Frontal cortex (tissue), 4 donors: ENCODE data around the gene EMX1. TPM values are rescaled to one million over a fixed set of nuclear protein-coding genes. Genes with fewer than 3 reads are reported as not detected.

Experiments
- DNase-seq, 2 donors: peaks; one replicate each; pipeline ENCODE4 v3.0.0; 2012; ENCODE audit warnings: low spot score in 2 of 2
- FAIRE-seq: peaks from 2 replicates; lab custom pipeline; 2012; peaks lifted over from hg19 to GRCh38; lab: Jason Lieb, UNC
- total RNA-seq: library from RNA; depleted of rRNA; stranded (reverse); fragments of >200 nt; gene quantifications from one replicate; pipeline ENCODE4 v1.2.3, GENCODE V29; 2014
- donor health status: control.
- donor health status: control.
- donor health status: control.

EMX1 gene
- total RNA-seq, 1 donor from 2014 or later, result 11.8 TPM

- DNase-seq (no peak), FAIRE-seq (no peak)
Observed at GRCh38 chr2:72921088-72921851, 4.0 kb downstream of the EMX1 start.

- no peak for DNase-seq
- no peak for FAIRE-seq
Observed at GRCh38 chr2:72921853-72922252, 4.5 kb downstream of the EMX1 start.

DNA sequence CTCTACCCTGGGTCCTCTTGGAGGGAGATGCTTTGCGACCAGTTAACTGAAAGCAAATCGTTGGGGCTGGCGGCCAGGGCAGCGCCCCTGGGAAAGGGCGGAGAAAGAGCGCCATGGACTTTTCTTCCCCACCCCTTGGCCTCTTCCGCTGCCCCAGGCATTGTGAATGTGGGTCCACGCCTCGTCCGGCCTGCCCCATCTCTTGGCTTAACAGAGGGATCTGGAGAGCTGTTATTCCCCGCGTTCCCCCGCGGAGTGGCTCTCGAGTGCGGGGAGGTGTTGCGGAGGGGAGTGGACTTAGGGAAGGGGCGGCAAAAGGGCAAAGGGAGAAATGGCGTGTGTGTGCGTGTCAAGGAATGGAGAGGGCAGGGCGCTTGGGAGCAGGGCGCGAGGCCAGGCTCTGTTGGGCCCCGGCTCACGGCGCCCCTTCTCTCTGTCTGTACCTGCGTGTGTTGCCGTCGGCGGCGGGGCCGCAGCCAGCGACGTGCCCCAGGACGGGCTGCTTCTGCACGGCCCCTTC is 6.6 kb downstream of the EMX1 start:
- FAIRE-seq (no peak), DNase-seq (no peak)

DNA sequence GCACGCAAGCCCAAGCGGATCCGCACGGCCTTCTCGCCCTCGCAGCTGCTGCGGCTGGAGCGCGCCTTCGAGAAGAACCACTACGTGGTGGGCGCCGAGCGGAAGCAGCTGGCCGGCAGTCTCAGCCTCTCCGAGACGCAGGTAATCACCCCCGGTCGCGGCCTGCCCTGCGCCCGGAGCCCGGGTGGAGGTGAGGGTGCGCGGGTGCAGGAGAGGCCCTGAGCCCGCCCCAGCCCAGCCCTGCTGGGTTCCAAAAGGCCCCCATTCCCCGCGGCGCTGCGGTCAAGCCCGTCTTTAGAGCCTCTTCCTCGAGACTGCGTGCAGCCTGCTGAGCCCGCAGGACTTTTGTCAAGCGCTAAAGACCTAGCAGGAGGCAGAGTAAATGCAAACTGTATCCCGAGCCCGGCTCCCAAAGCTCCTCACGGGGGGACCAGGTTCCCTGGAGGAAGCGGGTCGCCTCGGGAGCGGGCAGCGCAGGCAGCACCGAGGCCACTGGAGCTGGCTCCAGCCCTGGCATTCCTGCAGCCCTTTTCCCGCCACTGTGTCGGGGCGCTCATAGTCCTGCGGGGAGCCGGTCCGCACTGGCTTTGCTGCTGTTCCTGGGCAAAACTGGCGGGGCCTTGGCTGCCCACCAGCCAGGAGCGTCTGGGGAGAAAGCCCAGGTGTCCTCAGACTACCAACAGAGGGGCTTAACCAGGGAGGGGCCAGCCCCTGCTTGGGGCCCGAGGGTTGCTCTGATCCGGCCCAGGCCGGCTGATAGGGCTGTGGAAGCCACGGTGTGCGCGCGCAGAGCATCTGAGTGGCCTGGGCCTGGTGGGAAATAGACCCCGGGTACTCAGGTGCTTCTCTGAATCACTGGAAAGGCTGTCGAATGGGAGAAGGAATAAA is 7.3 kb downstream of the EMX1 start:
- DNase-seq (no peak), FAIRE-seq (no peak)

GRCh38 chr2:72925328-72925943 is 8.1 kb downstream of the EMX1 start:
- FAIRE-seq, result no peak
- no peak for DNase-seq

GRCh38 chr2:72926368-72926767 is 9.0 kb downstream of the EMX1 start:
- no peak for FAIRE-seq
- DNase-seq, result no peak

GRCh38 chr2:72926811-72927465 is 9.6 kb downstream of the EMX1 start:
- DNase-seq, result no peak
- no peak for FAIRE-seq

DNA sequence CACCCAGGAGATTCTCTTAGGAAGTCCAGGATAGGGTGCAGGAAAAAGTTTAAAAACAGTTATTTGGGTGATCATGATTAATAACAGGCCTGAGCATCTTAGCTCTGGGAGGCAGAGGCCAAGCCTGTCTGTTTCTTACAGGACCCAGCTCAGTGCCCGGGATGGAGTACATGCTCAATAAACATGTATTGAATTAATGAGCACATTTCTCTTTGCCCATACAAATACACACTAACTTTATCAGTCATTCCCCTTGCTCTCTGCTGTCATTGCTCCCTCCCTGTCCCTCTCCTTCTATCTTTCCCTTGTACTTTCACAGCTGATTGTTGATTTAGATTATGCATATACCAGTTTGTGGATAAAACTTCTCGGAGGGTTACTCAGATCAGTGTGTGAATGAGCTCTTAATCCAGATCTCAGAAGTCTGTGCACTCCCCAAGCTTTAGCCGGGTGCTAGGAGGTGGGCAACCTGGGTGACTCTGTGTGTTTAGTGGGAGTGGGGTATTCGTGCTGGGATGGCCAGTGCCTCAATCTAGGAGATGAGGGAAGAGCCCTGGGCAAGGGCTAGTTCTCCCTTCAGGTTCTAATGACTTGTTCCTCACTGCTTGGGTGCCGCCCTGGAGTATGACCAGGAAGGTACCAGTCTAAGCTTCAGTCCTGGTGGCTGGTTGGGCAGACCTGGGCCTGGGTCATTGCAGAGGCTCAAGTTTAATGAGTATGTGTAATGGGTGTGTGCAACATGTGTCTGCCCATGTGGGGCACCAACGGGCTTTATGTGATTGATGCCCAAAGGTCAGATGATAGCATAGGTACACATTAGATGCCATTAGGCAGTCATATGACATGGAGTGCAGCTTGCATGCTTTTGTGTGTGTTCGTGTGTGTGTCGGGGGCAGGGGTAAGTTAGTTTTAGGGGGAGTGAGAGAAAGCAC is 10.6 kb downstream of the EMX1 start:
- DNase-seq (no peak), FAIRE-seq (no peak)

DNA sequence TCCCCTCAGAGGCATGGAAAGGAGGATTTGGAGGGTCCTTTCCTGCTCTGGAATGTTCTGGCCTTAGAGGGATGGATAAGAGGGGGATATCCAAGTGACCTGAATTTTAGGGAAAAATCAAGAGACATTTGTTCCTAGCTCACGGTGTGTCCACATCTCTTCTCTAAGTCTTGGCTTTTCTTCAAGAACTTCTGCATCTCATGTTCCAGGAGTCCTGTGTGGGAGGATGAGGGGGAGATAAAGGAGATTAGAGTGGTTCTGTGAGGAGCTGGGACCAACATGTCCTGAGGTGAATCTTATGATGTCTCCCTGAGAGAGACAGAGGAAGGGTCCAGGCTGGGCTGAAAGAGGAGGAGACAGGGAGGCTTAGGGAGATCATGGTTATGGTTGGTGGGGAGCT is 11.7 kb downstream of the EMX1 start:
- FAIRE-seq (no peak), DNase-seq (no peak)

GRCh38 chr2:72931280-72931910 is 14.1 kb downstream of the EMX1 start:
- FAIRE-seq, result no peak
- DNase-seq, result no peak

- no peak for FAIRE-seq
Observed at GRCh38 chr2:72932045-72932740, 14.9 kb downstream of the EMX1 start.

DNA sequence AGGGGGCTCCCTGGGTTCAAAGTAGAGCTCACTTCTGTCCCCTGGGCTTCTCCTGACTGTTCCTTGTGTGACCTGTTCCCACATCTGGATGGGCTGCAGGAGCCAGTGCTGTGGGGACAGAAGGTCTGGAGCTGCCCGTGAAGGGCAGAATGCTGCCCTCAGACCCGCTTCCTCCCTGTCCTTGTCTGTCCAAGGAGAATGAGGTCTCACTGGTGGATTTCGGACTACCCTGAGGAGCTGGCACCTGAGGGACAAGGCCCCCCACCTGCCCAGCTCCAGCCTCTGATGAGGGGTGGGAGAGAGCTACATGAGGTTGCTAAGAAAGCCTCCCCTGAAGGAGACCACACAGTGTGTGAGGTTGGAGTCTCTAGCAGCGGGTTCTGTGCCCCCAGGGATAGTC is 15.5 kb downstream of the EMX1 start:
- DNase-seq, result no peak
- FAIRE-seq, result no peak

More at GRCh38 chr2:72932045-72932740, 14.9 kb downstream of the EMX1 start:
- DNase-seq, result no peak

- no peak for FAIRE-seq
- DNase-seq, result no peak
Observed at GRCh38 chr2:72933207-72933606, 15.9 kb downstream of the EMX1 start.

DNA sequence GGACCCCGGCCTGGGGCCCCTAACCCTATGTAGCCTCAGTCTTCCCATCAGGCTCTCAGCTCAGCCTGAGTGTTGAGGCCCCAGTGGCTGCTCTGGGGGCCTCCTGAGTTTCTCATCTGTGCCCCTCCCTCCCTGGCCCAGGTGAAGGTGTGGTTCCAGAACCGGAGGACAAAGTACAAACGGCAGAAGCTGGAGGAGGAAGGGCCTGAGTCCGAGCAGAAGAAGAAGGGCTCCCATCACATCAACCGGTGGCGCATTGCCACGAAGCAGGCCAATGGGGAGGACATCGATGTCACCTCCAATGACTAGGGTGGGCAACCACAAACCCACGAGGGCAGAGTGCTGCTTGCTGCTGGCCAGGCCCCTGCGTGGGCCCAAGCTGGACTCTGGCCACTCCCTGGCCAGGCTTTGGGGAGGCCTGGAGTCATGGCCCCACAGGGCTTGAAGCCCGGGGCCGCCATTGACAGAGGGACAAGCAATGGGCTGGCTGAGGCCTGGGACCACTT is 16.4 kb downstream of the EMX1 start:
- FAIRE-seq, result no peak
- no peak for DNase-seq

- DNase-seq (no peak), FAIRE-seq (no peak)
Observed at GRCh38 chr2:72934683-72935610, 17.6 kb downstream of the EMX1 start.

- FAIRE-seq, result no peak
- no peak for DNase-seq
Observed at GRCh38 chr2:72935611-72935957, 18.3 kb downstream of the EMX1 start.
